Tibial artery (tissue), 4 donors: ENCODE results near the gene ZNF593.

Source experiments
- DNase-seq, 2 donors: peaks; one replicate each; pipeline ENCODE4 v3.0.0-alpha.2; 2019
- H3K27ac ChIP-seq, 2 donors: fragments of 200-600 bp; sonication (generic) in 1 of 2; 1 replicate in 1 of 2; 2 replicates in 1 of 2; pipeline ENCODE4 v1.5.1; 2018 to 2019; ENCODE audit warnings: mild to moderate bottlenecking in 1 of 2
- H3K27me3 ChIP-seq, 2 donors: fragments of 200-600 bp; sonication (generic) in 1 of 2; one replicate each; pipeline versions ENCODE4 v1.5.1 to v1.6.0; 2016 to 2019
- H3K36me3 ChIP-seq, 3 donors: fragments of 200-600 bp; sonication (generic) in 2 of 3; one replicate each; pipeline ENCODE4 v1.5.1; 2016 to 2019; ENCODE audit warnings: mild to moderate bottlenecking in 2 of 3
- H3K4me1 ChIP-seq, 4 donors: fragments of 200-600 bp; sonication (generic) in 2 of 4; 1 replicate in 3 of 4; 2 replicates in 1 of 4; pipeline ENCODE4 v1.5.1; 2016 to 2019
- H3K4me3 ChIP-seq, 2 donors: fragments of 200-600 bp; sonication (generic) in 1 of 2; 1 replicate in 1 of 2; 2 replicates in 1 of 2; pipeline ENCODE4 v1.5.1; 2018 to 2019; ENCODE audit warnings: mild to moderate bottlenecking in 2 of 2
- H3K9me3 ChIP-seq, 3 donors: fragments of 200-600 bp; sonication (generic) in 1 of 3; one replicate each; pipeline ENCODE4 v1.5.1; 2016 to 2019
- CTCF ChIP-seq, 2 experiments: fragments of 200-600 bp in 1 of 2; fragments of 450-650 bp in 1 of 2; IDR thresholded peaks; one replicate each; pipeline ENCODE4 v1.5.1; 2017 to 2019; ENCODE audit warnings: antibody characterized with exemption in 2 of 2, mild to moderate bottlenecking in 1 of 2, moderate library complexity in 1 of 2
- intact Hi-C: fragments of 100-400 bp; cut with DNase I; formaldehyde crosslinking; loops from one replicate; pipeline ENCODE4 v1.15.0; 2023; ENCODE audit warnings: low total_unique reads

The ZNF593 gene

DNA sequence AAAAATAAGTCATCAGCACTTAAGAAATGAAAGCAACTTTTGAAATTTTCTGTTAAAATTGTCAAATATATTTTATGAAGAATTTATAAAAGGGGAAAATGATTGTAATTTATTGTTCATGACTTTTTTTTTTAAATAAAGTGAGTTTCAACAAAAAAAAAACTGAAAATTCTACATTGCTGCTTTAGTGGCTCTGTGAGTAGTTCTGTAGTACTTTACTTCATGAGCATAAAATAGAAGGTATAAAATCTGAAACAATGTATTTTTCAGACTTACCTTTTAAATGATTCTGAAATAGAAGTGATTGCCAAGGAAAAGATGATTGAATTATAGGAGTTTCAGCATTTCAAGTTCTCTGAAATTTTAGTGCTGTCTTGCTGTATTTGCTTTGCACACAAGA lies 44.3 kb upstream of the ZNF593 start:
- DNase-seq: no peak
- H3K9me3 ChIP-seq: no peaks in the 10 kb centered on the region
- peaks cover 0 to 11% (median 9%) of the 10 kb centered on the region in 3 donors for H3K36me3 ChIP-seq
- no peaks in the 10 kb centered on the region for H3K27me3 ChIP-seq
- intact Hi-C loops: no loop called here
- no peak for TF ChIP-seq CTCF (IDR thresholded peaks at IDR 0.05)
- no peak overlapping the region for H3K4me3 ChIP-seq
- H3K4me1 ChIP-seq: no peaks in the 10 kb centered on the region
- H3K27ac ChIP-seq: no peak overlapping the region

GRCh38 chr1:26125946-26126320 lies 43.8 kb upstream of the ZNF593 start:
- Histone ChIP-seq H3K27ac (no peak overlapping the region), H3K36me3 (peaks cover 0 to 9% (median 8%) of the 10 kb centered on the region in 3 donors), H3K4me3 (no peak overlapping the region), H3K27me3 (no peaks in the 10 kb centered on the region), H3K4me1 (no peaks in the 10 kb centered on the region), H3K9me3 (no peaks in the 10 kb centered on the region)
- no peak for DNase-seq
- no peak for TF ChIP-seq CTCF (IDR thresholded peaks at IDR 0.05)
- intact Hi-C loops: no loop called here

DNA sequence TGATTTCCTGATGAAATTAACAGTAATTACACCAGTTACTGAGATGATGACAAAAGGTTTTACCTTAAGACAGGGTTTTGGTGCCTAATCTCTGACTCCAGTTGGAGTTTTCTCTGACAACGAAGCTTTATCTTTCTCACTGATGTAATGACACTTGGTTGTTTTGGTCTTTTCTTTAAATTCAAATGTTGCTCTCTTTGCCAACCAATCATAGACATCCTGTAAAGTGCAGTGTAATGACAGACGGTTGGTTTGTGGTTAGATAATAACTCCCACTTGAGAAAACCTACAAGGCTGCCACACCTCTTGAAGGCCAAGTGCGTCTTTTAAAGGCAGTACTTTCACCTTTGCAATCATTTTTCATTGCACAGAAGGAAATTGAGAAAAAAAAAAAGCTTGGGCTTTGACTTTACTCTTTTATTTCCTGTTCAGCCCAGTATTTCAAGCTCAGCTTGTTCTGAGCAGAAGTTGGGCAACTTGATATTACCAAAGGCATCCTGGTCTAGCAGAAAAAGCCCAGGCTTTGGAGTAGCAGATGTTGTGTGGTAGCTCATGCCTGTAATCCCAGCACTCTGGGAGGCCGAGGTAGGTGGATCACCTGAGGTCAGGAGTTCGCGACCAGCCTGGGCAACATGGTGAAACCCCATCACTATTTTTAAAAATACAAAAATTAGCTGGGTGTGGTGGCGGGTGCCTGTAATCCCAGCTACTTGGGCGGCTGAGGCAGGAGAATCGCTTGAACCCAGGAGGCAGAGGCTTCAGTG lies 43.2 kb upstream of the ZNF593 start:
- no peaks in the 10 kb centered on the region for H3K27me3 ChIP-seq
- DNase-seq: peak in 1 of 2 donors; percentile 31
- H3K4me3 ChIP-seq: no peak overlapping the region
- intact Hi-C loops: no loop called here
- no peak for TF ChIP-seq CTCF (IDR thresholded peaks at IDR 0.05)
- H3K4me1 ChIP-seq: no peaks in the 10 kb centered on the region
- no peaks in the 10 kb centered on the region for H3K9me3 ChIP-seq
- no peak overlapping the region for H3K27ac ChIP-seq
- peaks cover 0 to 9% (median 8%) of the 10 kb centered on the region in 3 donors for H3K36me3 ChIP-seq

DNA sequence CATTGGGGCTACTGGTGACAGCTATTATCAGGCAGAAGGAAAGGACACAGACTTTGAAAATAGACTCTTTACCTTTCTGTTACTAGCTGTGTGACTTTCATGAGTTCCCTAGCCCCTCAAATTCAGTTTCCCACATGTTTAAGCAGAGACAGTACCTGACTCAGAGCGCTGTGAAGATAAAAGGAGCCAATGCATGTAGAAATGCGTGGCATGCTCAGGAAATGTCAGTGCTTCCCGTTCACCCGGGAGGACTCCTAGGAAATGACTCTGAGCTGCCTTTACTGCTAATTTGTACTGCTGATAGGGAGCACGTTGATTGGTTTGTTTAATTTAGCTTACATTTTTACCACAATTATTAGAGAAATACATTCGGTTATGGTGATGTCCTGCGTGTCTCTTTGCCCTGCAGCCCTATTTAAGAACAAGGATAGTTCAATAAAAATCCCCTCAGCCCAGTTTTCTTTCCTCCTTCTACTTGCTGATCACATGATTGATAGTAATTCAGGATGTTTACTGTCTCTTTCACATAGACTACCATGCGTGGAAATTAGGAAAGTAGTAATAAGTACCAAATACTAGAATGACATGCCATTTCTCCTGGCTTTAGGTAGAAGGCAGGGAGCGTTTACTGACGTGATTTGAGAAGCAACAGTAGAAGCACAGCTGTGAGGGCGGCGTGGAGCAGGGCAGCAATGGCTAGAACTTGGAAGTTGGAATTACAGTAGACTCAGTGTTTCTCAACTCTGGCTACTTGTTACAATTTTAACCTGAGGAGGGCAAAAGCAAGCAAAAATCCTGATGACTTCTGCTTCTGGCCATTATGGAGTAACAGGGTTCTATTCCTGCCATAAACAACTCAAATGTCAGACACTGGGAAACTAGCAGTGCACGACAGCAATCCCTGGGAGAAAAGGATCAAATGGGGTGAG lies 42.2 kb upstream of the ZNF593 start:
- no peak overlapping the region for H3K27ac ChIP-seq
- no peaks in the 10 kb centered on the region for H3K4me1 ChIP-seq
- intact Hi-C loops: no loop called here
- TF ChIP-seq CTCF (IDR thresholded peaks at IDR 0.05): no peak
- H3K4me3 ChIP-seq: no peak overlapping the region
- no peaks in the 10 kb centered on the region for H3K27me3 ChIP-seq
- H3K36me3 ChIP-seq: peaks cover 0 to 8% (median 0%) of the 10 kb centered on the region in 3 donors
- H3K9me3 ChIP-seq: no peaks in the 10 kb centered on the region
- DNase-seq: no peak

- H3K4me1 ChIP-seq: no peaks in the 10 kb centered on the region
- no peak for DNase-seq
- intact Hi-C loops: no loop called here
- H3K4me3 ChIP-seq: no peak overlapping the region
- no peak overlapping the region for H3K27ac ChIP-seq
- no peaks in the 10 kb centered on the region for H3K9me3 ChIP-seq
- TF ChIP-seq CTCF (IDR thresholded peaks at IDR 0.05): no peak
- no peaks in the 10 kb centered on the region for H3K27me3 ChIP-seq
- H3K36me3 ChIP-seq: no peaks in the 10 kb centered on the region
These were observed 39.9 kb upstream of the ZNF593 start for GRCh38 chr1:26129778-26130177.
